HG02763 (cell line): ENCODE data around the gene SMYD3.

ENCODE experiments used
- ATAC-seq: cut with Tn5 transposase; IDR thresholded peaks from one replicate; pipeline ENCODE4 v1.9.1; 2021; ENCODE audit warnings: mild to moderate bottlenecking, moderate library complexity; ENCODE audit not compliant: unreplicated experiment

SMYD3 gene

GRCh38 chr1:246187834-246188372 lies 319.2 kb downstream of the SMYD3 start:
- no peak for ATAC-seq

GRCh38 chr1:246184503-246184902 lies 322.6 kb downstream of the SMYD3 start:
- ATAC-seq = no peak

GRCh38 chr1:246182149-246182851 lies 324.8 kb downstream of the SMYD3 start:
- ATAC-seq = no peak

GRCh38 chr1:246181241-246181640 lies 325.8 kb downstream of the SMYD3 start:
- ATAC-seq = no peak

GRCh38 chr1:246179401-246179800 lies 327.7 kb downstream of the SMYD3 start:
- ATAC-seq = no peak

GRCh38 chr1:246178717-246179311 lies 328.3 kb downstream of the SMYD3 start:
- ATAC-seq = no peak

GRCh38 chr1:246176126-246177024 lies 330.7 kb downstream of the SMYD3 start:
- ATAC-seq = no peak

- ATAC-seq = peak; percentile 42
Measured at GRCh38 chr1:246170574-246171261, 336.4 kb downstream of the SMYD3 start.

- ATAC-seq = no peak
Measured at GRCh38 chr1:246169486-246169885, 337.6 kb downstream of the SMYD3 start.

- no peak for ATAC-seq
Measured at GRCh38 chr1:246169019-246169418, 338.1 kb downstream of the SMYD3 start.

GRCh38 chr1:246166841-246167240 lies 340.2 kb downstream of the SMYD3 start:
- ATAC-seq = no peak

- ATAC-seq = no peak
Measured at GRCh38 chr1:246165826-246166709, 341.0 kb downstream of the SMYD3 start.

GRCh38 chr1:246164764-246165163 lies 342.3 kb downstream of the SMYD3 start:
- no peak for ATAC-seq

- ATAC-seq = no peak
Measured at GRCh38 chr1:246162560-246162959, 344.5 kb downstream of the SMYD3 start.

GRCh38 chr1:246161626-246162025 lies 345.5 kb downstream of the SMYD3 start:
- ATAC-seq = no peak

- ATAC-seq = no peak
Measured at GRCh38 chr1:246160905-246161304, 346.2 kb downstream of the SMYD3 start.

- no peak for ATAC-seq
Measured at GRCh38 chr1:246160374-246160773, 346.7 kb downstream of the SMYD3 start.

GRCh38 chr1:246159279-246160227 lies 347.5 kb downstream of the SMYD3 start:
- no peak for ATAC-seq

- no peak for ATAC-seq
Measured at GRCh38 chr1:246158131-246158530, 348.9 kb downstream of the SMYD3 start.
